ENCODE measurements around the gene MON1B. TPM values are rescaled to one million over a fixed set of nuclear protein-coding genes. Genes with fewer than 3 reads are reported as not detected.

Gene MON1B
- total and polyA plus RNA-seq, 2 of the 8 experiments (the other 6 are each of a cell fraction or from before 2014, with no cell fraction given): 20.0 to 45.9 TPM

GRCh38 chr16:77231047-77231446 is 40.1 kb downstream of the MON1B start:
- no peaks in the 10 kb centered on the region for H3K27me3 ChIP-seq (replicated peaks in 1 of 4; ENCODE audit: control insufficient read depth in 3 of 4, extremely low read depth in 1 of 4, insufficient read depth in 3 of 4, low read length in 3 of 4)
- H2BK12ac ChIP-seq (ENCODE audit: low read depth, low read length): no peak overlapping the region
- H3K9ac ChIP-seq (replicated peaks in 1 of 4; ENCODE audit: extremely low read depth in 1 of 4, low read depth in 3 of 4, low read length in 3 of 4): no peak overlapping the region
- H4K5ac ChIP-seq (ENCODE audit: insufficient read length, low read depth, low read length): no peak overlapping the region
- H3K4me3 ChIP-seq (ENCODE audit: extremely low read depth in 1 of 4, insufficient read depth in 2 of 4, low read depth in 3 of 4, low read length in 4 of 4): no peak overlapping the region
- peaks cover 0 to 4% (median 0%) of the 10 kb centered on the region in 4 experiments; a peak in 1 of 7 replicates for H3K4me1 ChIP-seq (replicated peaks in 1 of 4; ENCODE audit: control insufficient read depth in 3 of 4, insufficient read depth in 4 of 4, low read length in 3 of 4)
- H2BK120ac ChIP-seq (replicated peaks; ENCODE audit: low read depth, low read length): no peak overlapping the region
- no peaks in the 10 kb centered on the region for H3K79me1 ChIP-seq (ENCODE audit: low read depth, low read length)
- H3K79me2 ChIP-seq (ENCODE audit: control insufficient read depth in 1 of 2, insufficient read depth in 2 of 2, low read length in 2 of 2): no peaks in the 10 kb centered on the region
- H3K23ac ChIP-seq (ENCODE audit: insufficient read length): no peak overlapping the region
- H3K18ac ChIP-seq (ENCODE audit: extremely low read depth, low read length): no peak overlapping the region
- H2BK20ac ChIP-seq (ENCODE audit: low read length): no peak overlapping the region
- no peak for DNase-seq (ENCODE audit: low read depth in 1 of 2, low spot score in 2 of 2)
- H4K91ac ChIP-seq (replicated peaks; ENCODE audit: insufficient read length, low read length): no peak overlapping the region
- H2AK5ac ChIP-seq (ENCODE audit: low read depth, low read length): no peak overlapping the region
- H3K4ac ChIP-seq (replicated peaks; ENCODE audit: insufficient read length, low read depth, low read length): no peak overlapping the region
- H3K23me2 ChIP-seq (ENCODE audit: low read depth, low read length): no peaks in the 10 kb centered on the region; the same call in 1 of the 2 replicates
- no peaks in the 10 kb centered on the region for H4K20me1 ChIP-seq (replicated peaks in 1 of 2; ENCODE audit: control insufficient read depth in 1 of 2, insufficient read depth in 2 of 2, low read length in 2 of 2)
- ChIA-PET CTCF (ENCODE audit: partially characterized antibody) (interaction anchor here (1.2 to 4.2 kb wide), 4 partner anchors 8 to 430 kb away, joined by 3 to 27 read pairs (median 4); no protein-coding TSS in a partner anchor), POLR2A (ENCODE audit: partially characterized antibody) (no interaction called here)
- no peak overlapping the region for H2BK15ac ChIP-seq (ENCODE audit: low read length)
- WGBS, 2 experiments (ENCODE audit: extremely low coverage in 1 of 2, insufficient coverage in 1 of 2, insufficient read length in 1 of 2, insufficient replicate concordance in 2 of 2, low coverage in 1 of 2, low lambda C conversion rate in 2 of 2, missing lambda C conversion rate in 1 of 2): 92% methylated on average over 3 of the region's 3 CpGs; no CpG with 5 or more reads in 1 of the 2 experiments
- H3K56ac ChIP-seq (replicated peaks; ENCODE audit: insufficient read length, low read depth, low read length): no peak overlapping the region
- H3K4me2 ChIP-seq (ENCODE audit: insufficient read depth in 1 of 2, low read depth in 2 of 2, low read length in 2 of 2): no peak overlapping the region
- no peak overlapping the region for H3K27ac ChIP-seq (ENCODE audit: low read depth, low read length)
- H3K36me3 ChIP-seq (ENCODE audit: control insufficient read depth in 2 of 4, insufficient read depth in 4 of 4, low read length in 3 of 4): no peaks in the 10 kb centered on the region
- H2AFZ ChIP-seq (ENCODE audit: low read length): no peak overlapping the region
- no peak for FAIRE-seq
- no peak overlapping the region for H2BK5ac ChIP-seq (ENCODE audit: low read depth, low read length)
- no peak overlapping the region for H4K8ac ChIP-seq (ENCODE audit: extremely low read depth, insufficient read depth, low read length)
- no peak overlapping the region for H3K14ac ChIP-seq (ENCODE audit: insufficient read length)
- H3K9me3 ChIP-seq (ENCODE audit: insufficient read depth in 2 of 2, low read depth in 1 of 2, low read length in 1 of 2): no peaks in the 10 kb centered on the region; a peak in 1 of 4 replicates
- no peak for TF ChIP-seq MAFK (IDR thresholded peaks at IDR 0.05; ENCODE audit: low read depth, low read length)
- no peak for TF ChIP-seq USF2 (IDR thresholded peaks at IDR 0.05; ENCODE audit: low read length)
- TF ChIP-seq SRF (IDR thresholded peaks at IDR 0.05; ENCODE audit: low read depth, low read length): no peak
- TF ChIP-seq MAX (IDR thresholded peaks at IDR 0.05): no peak
- TF ChIP-seq NRF1 (IDR thresholded peaks at IDR 0.05; ENCODE audit: low read depth, low read length): no peak
- no peak for TF ChIP-seq RNF2 (IDR thresholded peaks at IDR 0.05; ENCODE audit: borderline replicate concordance, low read depth, low read length, missing control alignments, poor library complexity, severe bottlenecking)
- TF ChIP-seq RBBP5 (IDR thresholded peaks at IDR 0.05; ENCODE audit: borderline replicate concordance, low read depth, low read length): no peak
- TF ChIP-seq SIRT6 (IDR thresholded peaks at IDR 0.05; ENCODE audit: low read length): no peak
- no peak for TF ChIP-seq YY1 (IDR thresholded peaks at IDR 0.05; ENCODE audit: low read depth, low read length)
- no peak for TF ChIP-seq E2F6 (IDR thresholded peaks at IDR 0.05)
- no peak for TF ChIP-seq TAF7 (optimal IDR thresholded peaks at IDR 0.05; ENCODE audit: borderline replicate concordance, low read depth, low read length)
- TF ChIP-seq KDM1A (IDR thresholded peaks at IDR 0.05; ENCODE audit: borderline replicate concordance, low read length): no peak
